Left ventricle myocardium inferior (tissue), 1 donor: ENCODE measurements around the gene COL15A1. TPM values are rescaled to one million over a fixed set of nuclear protein-coding genes. Genes with fewer than 3 reads are reported as not detected.
A peak's percentile ranks its signal among the peaks of the same experiment; 100 is the strongest.

Source experiments
- DNase-seq: peaks from one replicate; pipeline ENCODE4 v3.0.0-alpha.2; 2020
- H3K27ac ChIP-seq: fragments of 200-600 bp; replicated peaks from 2 replicates; pipeline ENCODE4 v1.8.0; 2021
- H3K27me3 ChIP-seq: fragments of 200-600 bp; 2 replicates; pipeline ENCODE4 v1.8.0; 2021; ENCODE audit warnings: low read depth
- H3K36me3 ChIP-seq: fragments of 200-600 bp; 2 replicates; pipeline ENCODE4 v1.8.0; 2021
- H3K4me1 ChIP-seq: fragments of 200-600 bp; 2 replicates; pipeline ENCODE4 v1.8.0; 2021
- H3K4me3 ChIP-seq: fragments of 200-600 bp; 2 replicates; pipeline ENCODE4 v1.8.0; 2021; ENCODE audit warnings: mild to moderate bottlenecking, moderate library complexity
- H3K9me3 ChIP-seq: fragments of 200-600 bp; replicated peaks from 2 replicates; pipeline ENCODE4 v1.8.0; 2021
- intact Hi-C: fragments of 100-400 bp; cut with micrococcal nuclease; formaldehyde crosslinking; loops from one replicate; pipeline ENCODE4 v1.11.0; 2022
- total RNA-seq: library from RNA; stranded (reverse); fragmentation: NEBNext Ultra II Directional; extraction: Animal tissue kit (Norgen Biotek cat#: 25700); gene quantifications from one replicate; pipeline ENCODE4 v1.2.1, GENCODE V29; 2021
- TF ChIP-seq, protein P1 (sequence below): fragments of 200-600 bp; IDR thresholded peaks from 2 replicates; pipeline ENCODE4 v1.8.0; 2021; ENCODE audit warnings: antibody characterized with exemption, mild to moderate bottlenecking, borderline replicate concordance
- donor health status: DM: no; HTN: yes; CAD: no; lungs with severe emphysema.

The COL15A1 gene
- total RNA-seq, 1 donor from 2014 or later = 45.4 TPM

DNA sequence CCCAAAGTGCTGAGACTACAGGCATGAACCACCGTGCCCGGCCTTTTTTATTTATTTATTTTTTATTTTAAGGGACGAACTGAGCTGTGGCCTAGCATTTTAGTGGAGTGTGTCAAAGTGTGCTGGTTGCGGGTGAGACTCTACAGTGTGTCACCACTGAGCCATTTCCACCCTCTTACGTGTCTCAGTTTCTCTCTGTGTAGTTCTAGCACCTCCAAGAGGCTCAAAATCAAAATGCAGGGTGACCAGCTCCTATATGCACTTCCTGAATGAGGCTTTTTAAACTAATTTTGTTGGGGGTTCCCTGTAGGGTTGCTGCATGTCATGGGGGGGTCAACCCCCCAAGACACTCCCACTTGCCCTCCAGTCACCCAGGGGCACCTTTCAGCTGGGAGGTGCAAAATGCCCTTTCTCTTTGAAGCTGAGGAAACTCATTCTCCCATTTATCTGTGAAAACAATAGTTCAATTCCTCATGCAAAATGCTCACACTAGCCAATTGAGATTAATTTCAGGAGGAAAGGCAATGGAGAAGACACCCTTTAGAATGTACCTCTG is 69.3 kb downstream of the COL15A1 start:
- Histone ChIP-seq H3K4me3 (no peak overlapping the region), H3K9me3 (peaks cover 12% of the 10 kb centered on the region), H3K27ac (peak overlapping the region; percentile 31), H3K36me3 (peaks cover 43% of the 10 kb centered on the region), H3K4me1 (no peaks in the 10 kb centered on the region), H3K27me3 (no peaks in the 10 kb centered on the region)
- TF ChIP-seq, protein P1, sequence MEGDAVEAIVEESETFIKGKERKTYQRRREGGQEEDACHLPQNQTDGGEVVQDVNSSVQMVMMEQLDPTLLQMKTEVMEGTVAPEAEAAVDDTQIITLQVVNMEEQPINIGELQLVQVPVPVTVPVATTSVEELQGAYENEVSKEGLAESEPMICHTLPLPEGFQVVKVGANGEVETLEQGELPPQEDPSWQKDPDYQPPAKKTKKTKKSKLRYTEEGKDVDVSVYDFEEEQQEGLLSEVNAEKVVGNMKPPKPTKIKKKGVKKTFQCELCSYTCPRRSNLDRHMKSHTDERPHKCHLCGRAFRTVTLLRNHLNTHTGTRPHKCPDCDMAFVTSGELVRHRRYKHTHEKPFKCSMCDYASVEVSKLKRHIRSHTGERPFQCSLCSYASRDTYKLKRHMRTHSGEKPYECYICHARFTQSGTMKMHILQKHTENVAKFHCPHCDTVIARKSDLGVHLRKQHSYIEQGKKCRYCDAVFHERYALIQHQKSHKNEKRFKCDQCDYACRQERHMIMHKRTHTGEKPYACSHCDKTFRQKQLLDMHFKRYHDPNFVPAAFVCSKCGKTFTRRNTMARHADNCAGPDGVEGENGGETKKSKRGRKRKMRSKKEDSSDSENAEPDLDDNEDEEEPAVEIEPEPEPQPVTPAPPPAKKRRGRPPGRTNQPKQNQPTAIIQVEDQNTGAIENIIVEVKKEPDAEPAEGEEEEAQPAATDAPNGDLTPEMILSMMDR = peak; percentile 77
- DNase-seq = no peak
- intact Hi-C loops = loop anchor here (10.0 kb wide), 1 partner anchor 122 kb away; no protein-coding TSS in a partner anchor

DNA sequence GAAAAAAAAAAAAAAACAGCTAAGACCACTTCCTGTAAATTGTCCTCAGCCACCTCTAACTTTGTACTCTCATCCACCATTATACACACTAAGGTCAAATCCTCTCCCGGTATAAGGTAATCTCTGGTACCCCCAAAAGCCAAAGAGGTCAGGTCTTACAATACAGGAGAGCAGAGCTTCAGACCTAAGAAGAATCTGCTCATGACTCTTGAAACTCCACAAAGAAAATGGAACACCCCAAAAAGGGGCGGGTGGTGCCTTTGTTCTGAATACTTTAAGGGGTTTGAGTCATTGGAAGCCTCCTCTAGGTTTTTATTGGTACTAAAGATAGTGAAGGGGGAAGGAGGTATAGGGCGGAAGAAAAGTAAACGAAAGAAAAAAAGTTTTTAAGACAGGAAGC is 69.8 kb downstream of the COL15A1 start:
- Histone ChIP-seq H3K4me3 (no peak overlapping the region), H3K27ac (no peak overlapping the region), H3K27me3 (no peaks in the 10 kb centered on the region), H3K36me3 (peaks cover 48% of the 10 kb centered on the region), H3K4me1 (no peaks in the 10 kb centered on the region), H3K9me3 (peaks cover 12% of the 10 kb centered on the region)
- intact Hi-C loops = loop anchor here (10.0 kb wide), 1 partner anchor 121 kb away; no protein-coding TSS in a partner anchor
- DNase-seq = no peak
- TF ChIP-seq, protein P1 = no peak

DNA sequence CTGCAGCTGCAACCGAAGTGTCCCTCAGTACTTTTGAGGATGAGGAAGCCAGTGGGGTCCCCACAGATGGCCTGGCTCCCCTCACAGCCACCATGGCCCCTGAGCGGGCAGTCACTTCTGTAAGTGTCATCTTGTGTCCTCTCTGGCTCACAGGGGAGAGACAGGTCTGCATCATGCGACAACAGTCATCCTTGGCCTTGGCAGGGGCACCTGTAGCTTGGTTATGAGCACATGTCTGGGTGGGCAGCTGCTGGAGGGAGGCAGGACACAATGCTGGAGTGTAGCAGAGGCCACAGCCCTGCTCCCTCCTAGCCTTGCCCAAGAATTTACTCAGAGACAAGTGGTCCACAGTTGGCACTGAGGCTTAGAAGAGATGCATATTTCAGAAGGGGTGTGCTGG is 71.7 kb downstream of the COL15A1 start:
- DNase-seq = no peak
- H3K9me3 ChIP-seq = peaks cover 8% of the 10 kb centered on the region
- peaks cover 57% of the 10 kb centered on the region for H3K36me3 ChIP-seq
- H3K27me3 ChIP-seq = no peaks in the 10 kb centered on the region
- intact Hi-C loops = loop anchor here (10.0 kb wide), 1 partner anchor 119 kb away; no protein-coding TSS in a partner anchor
- peaks cover 9% of the 10 kb centered on the region for H3K4me1 ChIP-seq
- TF ChIP-seq, protein P1 = no peak
- H3K4me3 ChIP-seq = no peak overlapping the region
- no peak overlapping the region for H3K27ac ChIP-seq

DNA sequence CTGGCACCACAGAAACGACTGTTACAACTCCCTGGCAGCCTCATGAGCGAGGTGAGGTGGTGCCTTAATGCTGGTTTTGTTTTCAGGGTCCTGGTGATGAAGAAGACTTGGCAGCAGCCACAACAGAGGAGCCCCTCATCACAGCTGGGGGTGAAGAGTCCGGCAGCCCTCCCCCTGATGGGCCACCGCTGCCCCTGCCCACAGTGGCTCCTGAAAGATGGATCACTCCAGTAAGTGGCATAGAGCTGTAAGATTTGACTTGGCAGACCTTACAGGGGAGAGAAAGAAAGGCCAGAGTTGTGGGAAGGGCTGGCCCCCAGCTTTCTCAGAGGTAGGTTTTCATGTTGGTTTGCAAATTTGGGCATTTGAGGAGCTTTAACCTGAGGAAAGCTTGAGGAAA is 72.2 kb downstream of the COL15A1 start:
- no peak for DNase-seq
- Histone ChIP-seq H3K27me3 (no peaks in the 10 kb centered on the region), H3K27ac (no peak overlapping the region), H3K4me1 (peaks cover 11% of the 10 kb centered on the region), H3K36me3 (peaks cover 57% of the 10 kb centered on the region), H3K9me3 (peaks cover 4% of the 10 kb centered on the region), H3K4me3 (no peak overlapping the region)
- TF ChIP-seq, protein P1 = no peak
- intact Hi-C loops = loop anchor here (10.0 kb wide), 1 partner anchor 119 kb away; no protein-coding TSS in a partner anchor

DNA sequence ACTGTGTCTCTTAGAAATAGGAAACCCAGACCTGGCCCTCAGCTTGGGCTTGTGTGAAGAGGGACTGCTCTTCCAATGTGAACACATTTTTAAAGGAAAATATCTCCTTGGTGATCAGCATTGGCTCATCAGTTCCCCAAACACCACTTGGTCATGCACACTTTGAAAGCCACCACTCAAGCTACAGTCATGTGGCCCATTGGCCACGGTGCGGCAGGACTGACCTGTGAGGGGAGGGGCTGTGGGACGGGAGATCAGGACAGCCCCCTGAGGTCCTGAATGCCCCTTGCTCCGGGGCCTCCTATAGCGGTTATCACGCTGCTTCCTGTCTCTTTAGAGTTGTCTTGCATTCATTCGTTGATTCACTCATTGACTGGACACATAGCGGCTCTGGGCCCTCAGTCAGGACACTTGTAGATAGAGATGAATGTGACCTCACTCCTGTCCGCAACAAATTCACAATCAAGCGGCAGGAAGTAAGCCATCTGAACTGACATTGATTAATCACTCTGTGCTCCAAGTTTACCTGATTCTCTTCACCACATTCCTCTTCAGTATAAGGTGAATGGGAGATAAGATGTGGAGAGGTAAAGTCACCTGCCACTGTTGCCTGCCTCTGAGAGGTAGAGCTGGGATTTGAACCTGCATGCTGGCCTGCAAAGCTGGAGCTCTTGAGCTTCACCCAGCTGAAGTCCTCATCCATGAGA is 73.1 kb downstream of the COL15A1 start:
- H3K27me3 ChIP-seq = no peaks in the 10 kb centered on the region
- intact Hi-C loops = loop anchor here (10.0 kb wide), 1 partner anchor 118 kb away; no protein-coding TSS in a partner anchor
- H3K4me1 ChIP-seq = peaks cover 16% of the 10 kb centered on the region
- no peak for DNase-seq
- TF ChIP-seq, protein P1 = no peak
- peaks cover 62% of the 10 kb centered on the region for H3K36me3 ChIP-seq
- no peak overlapping the region for H3K27ac ChIP-seq
- H3K9me3 ChIP-seq = no peaks in the 10 kb centered on the region
- no peak overlapping the region for H3K4me3 ChIP-seq
